ENCODE measurements around the gene ABCA6.

The ABCA6 gene

GRCh38 chr17:69143151-69143550 is 1.5 kb upstream of the ABCA6 start:
- no peak overlapping the region for H3K4me3 ChIP-seq (ENCODE audit: control insufficient read depth, low read depth, low read length)
- no peak for TF ChIP-seq CTCF (IDR thresholded peaks at IDR 0.05; ENCODE audit: control insufficient read depth, insufficient read depth, low read depth, low read length, missing control alignments)

GRCh38 chr17:69142175-69142802 is 594 bp upstream of the ABCA6 start:
- no peak overlapping the region for H3K4me3 ChIP-seq (ENCODE audit: control insufficient read depth, low read depth, low read length)
- TF ChIP-seq CTCF (IDR thresholded peaks at IDR 0.05; ENCODE audit: control insufficient read depth, insufficient read depth, low read depth, low read length, missing control alignments) = no peak
- peak; percentile 43 for DNase-seq (ENCODE audit: low read depth)

More at GRCh38 chr17:69143151-69143550, 1.5 kb upstream of the ABCA6 start:
- no peak for DNase-seq (ENCODE audit: low read depth)

- no peak for TF ChIP-seq CTCF (IDR thresholded peaks at IDR 0.05; ENCODE audit: control insufficient read depth, insufficient read depth, low read depth, low read length, missing control alignments)
- DNase-seq (ENCODE audit: low read depth) = no peak
- no peak overlapping the region for H3K4me3 ChIP-seq (ENCODE audit: control insufficient read depth, low read depth, low read length)
Measured at GRCh38 chr17:69134112-69134511, 7.6 kb downstream of the ABCA6 start.

- TF ChIP-seq CTCF (IDR thresholded peaks at IDR 0.05; ENCODE audit: control insufficient read depth, insufficient read depth, low read depth, low read length, missing control alignments) = no peak
- no peak overlapping the region for H3K4me3 ChIP-seq (ENCODE audit: control insufficient read depth, low read depth, low read length)
- no peak for DNase-seq (ENCODE audit: low read depth)
Measured at GRCh38 chr17:69130627-69131296, 10.9 kb downstream of the ABCA6 start.

- no peak for DNase-seq (ENCODE audit: low read depth)
- no peak for TF ChIP-seq CTCF (IDR thresholded peaks at IDR 0.05; ENCODE audit: control insufficient read depth, insufficient read depth, low read depth, low read length, missing control alignments)
- H3K4me3 ChIP-seq (ENCODE audit: control insufficient read depth, low read depth, low read length) = no peak overlapping the region
Measured at GRCh38 chr17:69123626-69124025, 18.1 kb downstream of the ABCA6 start.

- no peak for TF ChIP-seq CTCF (IDR thresholded peaks at IDR 0.05; ENCODE audit: control insufficient read depth, insufficient read depth, low read depth, low read length, missing control alignments)
- H3K4me3 ChIP-seq (ENCODE audit: control insufficient read depth, low read depth, low read length) = no peak overlapping the region
- no peak for DNase-seq (ENCODE audit: low read depth)
Measured at GRCh38 chr17:69122065-69122464, 19.6 kb downstream of the ABCA6 start.
